ENCODE results near the gene AVPR1B. TPM values are rescaled to one million over a fixed set of nuclear protein-coding genes. Genes with fewer than 3 reads are reported as not detected.

The AVPR1B gene
- total and polyA plus RNA-seq, 8 donors: 0.08 to 0.11 (median 0.10) TPM; not detected in 5

DNA sequence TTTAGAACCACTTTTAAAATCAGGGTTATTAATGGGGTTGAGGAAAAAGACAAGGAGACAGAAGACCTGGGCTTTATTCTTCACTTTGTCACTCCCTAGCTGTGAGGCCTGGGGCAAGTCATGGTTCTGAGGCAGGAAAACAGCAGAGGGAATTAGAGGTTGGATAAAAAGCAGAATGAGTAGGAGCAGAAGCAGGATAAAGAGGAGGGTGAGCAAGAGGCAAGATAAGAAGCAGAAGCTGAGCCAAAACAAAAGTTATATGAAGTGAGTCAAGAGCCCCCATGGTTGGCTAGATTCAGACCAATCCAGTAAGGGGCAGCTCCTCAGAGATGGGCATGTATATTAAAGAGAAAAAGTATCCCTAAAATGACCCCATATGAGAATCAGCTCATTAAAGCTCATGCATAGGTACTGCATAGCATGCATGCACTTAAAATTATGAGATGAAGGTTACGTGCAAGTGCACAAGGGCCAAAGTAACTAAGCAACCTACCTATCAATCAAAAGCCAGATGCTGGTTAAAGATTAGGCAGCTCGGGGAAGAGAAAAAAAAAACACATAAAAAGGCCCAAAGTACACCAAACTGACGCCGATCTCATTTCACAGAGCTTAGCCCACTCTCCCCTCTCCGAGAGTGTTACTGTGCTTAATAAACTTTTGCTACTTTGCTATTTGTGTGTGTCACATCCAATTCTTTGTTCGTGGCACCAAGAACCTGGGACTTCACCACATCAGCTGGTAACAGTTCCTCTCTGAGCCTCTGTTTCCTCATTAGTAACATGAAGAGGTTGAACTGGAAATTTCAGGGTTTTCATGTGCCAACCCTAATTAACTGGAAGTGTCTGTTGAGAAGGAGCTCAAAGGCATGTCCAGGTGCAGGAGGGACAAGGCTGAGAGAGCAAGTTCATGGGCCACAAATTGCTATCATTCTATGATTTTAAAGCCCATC, 2.2 kb downstream of the AVPR1B start:
- Histone ChIP-seq H3K4me1 (peaks cover 10 to 14% of the 10 kb centered on the region in 2 donors), H3K27me3 (peaks cover 0 to 37% of the 10 kb centered on the region in 2 donors), H3K27ac (no peak overlapping the region), H3K36me3 (no peaks in the 10 kb centered on the region), H3K4me3 (no peak overlapping the region), H3K9me3 (no peaks in the 10 kb centered on the region)
- no peak for ATAC-seq
- intact Hi-C loops (cut with DNase I): loop anchor here in 1 of 2 donors (10.0 kb wide), 1 partner anchor 200 kb away; no protein-coding TSS in a partner anchor
- no peak for DNase-seq
- TF ChIP-seq CTCF (IDR thresholded peaks at IDR 0.05): no peak

DNA sequence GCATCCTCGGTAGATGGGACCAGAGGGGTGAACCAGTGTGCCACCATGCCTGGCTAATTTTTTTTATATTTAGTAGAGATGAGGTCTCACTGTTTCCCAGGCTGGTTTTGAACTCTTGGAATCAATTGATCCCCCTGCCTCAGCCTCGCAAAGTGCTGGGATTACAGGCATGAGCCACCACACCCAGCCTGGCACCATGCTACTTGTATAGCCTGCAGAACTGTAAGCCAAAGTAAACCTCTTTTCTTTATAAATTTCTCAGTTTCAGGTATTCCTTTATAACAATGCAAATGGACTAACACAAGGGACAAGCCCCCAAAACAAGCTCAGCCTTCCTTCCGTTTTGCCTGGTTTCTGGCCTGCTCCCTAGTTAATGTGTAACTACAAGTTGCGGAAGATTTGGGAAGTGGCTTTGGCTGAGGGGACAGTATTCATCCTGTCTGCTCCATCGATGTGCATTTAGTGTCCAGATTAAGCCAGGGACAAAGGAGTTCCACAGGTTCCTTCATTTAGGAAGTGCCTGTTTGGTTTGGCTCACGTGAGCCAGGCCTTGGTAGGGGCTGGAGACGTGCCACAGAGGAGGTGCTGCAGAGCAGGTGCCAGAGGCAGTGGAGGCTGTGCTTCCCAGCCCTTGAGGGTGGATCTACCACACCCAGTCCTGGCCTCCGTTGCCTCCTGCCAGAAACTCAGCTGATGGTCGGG, 4.4 kb downstream of the AVPR1B start:
- Histone ChIP-seq H3K9me3 (no peaks in the 10 kb centered on the region), H3K27me3 (peaks cover 0 to 18% of the 10 kb centered on the region in 2 donors), H3K27ac (no peak overlapping the region), H3K4me3 (no peak overlapping the region), H3K36me3 (no peaks in the 10 kb centered on the region), H3K4me1 (peaks cover 9% of the 10 kb centered on the region in 2 donors)
- ATAC-seq (peak; percentile 65), DNase-seq (peak in 3 of 4 donors; percentile 36 to 76 (median 70))
- no peak for TF ChIP-seq CTCF (IDR thresholded peaks at IDR 0.05)
- intact Hi-C loops (cut with DNase I): loop anchor here in 1 of 2 donors (10.0 kb wide), 1 partner anchor 198 kb away; no protein-coding TSS in a partner anchor

DNA sequence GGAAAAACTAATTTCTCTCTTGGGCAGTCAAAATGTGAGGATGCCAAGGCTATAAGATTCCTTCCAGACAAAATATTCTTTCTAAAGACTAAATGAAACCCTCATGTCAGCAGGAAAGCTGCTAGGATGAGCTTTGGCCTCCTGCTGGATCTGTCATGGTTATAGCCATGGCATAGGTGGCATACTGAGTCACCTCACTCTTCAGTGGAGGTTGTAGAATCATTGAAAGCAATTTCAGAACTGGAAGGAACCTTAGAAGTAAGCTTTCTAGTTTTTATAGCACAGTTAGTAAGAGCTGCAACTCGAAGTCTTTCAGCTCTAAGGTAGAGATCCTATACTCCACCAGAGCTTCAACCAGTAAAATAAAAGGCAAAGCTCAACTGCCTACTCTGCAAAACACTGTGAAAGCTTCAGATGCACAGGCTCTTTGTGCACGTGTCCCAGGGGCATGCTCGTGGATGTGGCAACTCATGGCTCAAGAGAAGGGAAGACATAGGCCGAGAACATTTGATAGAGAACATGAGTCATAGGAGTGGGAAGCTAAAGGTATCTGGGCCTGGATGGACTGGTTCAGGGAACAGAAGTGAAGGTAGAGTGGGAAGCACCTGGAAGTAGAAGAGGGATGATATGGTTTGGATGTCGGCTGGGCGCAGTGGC, 5.8 kb downstream of the AVPR1B start:
- no peak for TF ChIP-seq CTCF (IDR thresholded peaks at IDR 0.05)
- H3K9me3 ChIP-seq: no peaks in the 10 kb centered on the region
- H3K4me3 ChIP-seq: no peak overlapping the region
- peaks cover 0 to 4% of the 10 kb centered on the region in 2 donors for H3K27me3 ChIP-seq
- no peaks in the 10 kb centered on the region for H3K36me3 ChIP-seq
- intact Hi-C loops (cut with DNase I): loop anchor here in 1 of 2 donors (10.0 kb wide), 1 partner anchor 197 kb away; no protein-coding TSS in a partner anchor
- H3K27ac ChIP-seq: no peak overlapping the region
- DNase-seq (no peak), ATAC-seq (no peak)
- peaks cover 0 to 2% of the 10 kb centered on the region in 2 donors for H3K4me1 ChIP-seq

DNA sequence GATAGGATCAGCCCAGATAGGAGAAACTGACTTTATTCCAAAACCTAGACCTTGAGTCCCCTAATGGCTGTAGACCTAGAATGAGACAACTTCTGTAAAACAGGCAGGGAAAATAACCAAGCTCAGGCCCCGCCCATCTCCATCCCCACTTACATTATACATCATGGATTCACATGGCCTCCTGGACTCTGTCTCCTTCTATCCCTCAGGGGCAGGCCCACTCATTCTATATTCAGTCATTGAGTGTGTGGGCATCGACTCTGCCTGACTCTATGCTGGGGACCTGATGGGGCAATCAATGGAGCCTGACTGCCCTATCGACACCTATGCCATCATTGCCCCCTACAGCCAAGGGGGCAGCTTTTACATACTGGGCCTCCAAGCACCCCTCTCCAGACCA, 6.4 kb downstream of the AVPR1B start:
- H3K27me3 ChIP-seq: no peaks in the 10 kb centered on the region
- H3K36me3 ChIP-seq: no peaks in the 10 kb centered on the region
- H3K9me3 ChIP-seq: no peaks in the 10 kb centered on the region
- H3K4me1 ChIP-seq: peaks cover 0 to 2% of the 10 kb centered on the region in 2 donors
- TF ChIP-seq CTCF (IDR thresholded peaks at IDR 0.05): no peak
- intact Hi-C loops (cut with DNase I): loop anchor here in 1 of 2 donors (10.0 kb wide), 1 partner anchor 196 kb away; no protein-coding TSS in a partner anchor
- no peak overlapping the region for H3K4me3 ChIP-seq
- DNase-seq: no peak
- H3K27ac ChIP-seq: no peak overlapping the region
- no peak for ATAC-seq

Data from left lung (tissue), 10 donors.